GM19463 (cell line): Measurements from ENCODE around the gene RELL1.

Experiments
- ATAC-seq: cut with Tn5 transposase; IDR thresholded peaks from one replicate; pipeline ENCODE4 v1.9.1; 2021; ENCODE audit warnings: mild to moderate bottlenecking, moderate library complexity; ENCODE audit not compliant: unreplicated experiment

Gene RELL1

DNA sequence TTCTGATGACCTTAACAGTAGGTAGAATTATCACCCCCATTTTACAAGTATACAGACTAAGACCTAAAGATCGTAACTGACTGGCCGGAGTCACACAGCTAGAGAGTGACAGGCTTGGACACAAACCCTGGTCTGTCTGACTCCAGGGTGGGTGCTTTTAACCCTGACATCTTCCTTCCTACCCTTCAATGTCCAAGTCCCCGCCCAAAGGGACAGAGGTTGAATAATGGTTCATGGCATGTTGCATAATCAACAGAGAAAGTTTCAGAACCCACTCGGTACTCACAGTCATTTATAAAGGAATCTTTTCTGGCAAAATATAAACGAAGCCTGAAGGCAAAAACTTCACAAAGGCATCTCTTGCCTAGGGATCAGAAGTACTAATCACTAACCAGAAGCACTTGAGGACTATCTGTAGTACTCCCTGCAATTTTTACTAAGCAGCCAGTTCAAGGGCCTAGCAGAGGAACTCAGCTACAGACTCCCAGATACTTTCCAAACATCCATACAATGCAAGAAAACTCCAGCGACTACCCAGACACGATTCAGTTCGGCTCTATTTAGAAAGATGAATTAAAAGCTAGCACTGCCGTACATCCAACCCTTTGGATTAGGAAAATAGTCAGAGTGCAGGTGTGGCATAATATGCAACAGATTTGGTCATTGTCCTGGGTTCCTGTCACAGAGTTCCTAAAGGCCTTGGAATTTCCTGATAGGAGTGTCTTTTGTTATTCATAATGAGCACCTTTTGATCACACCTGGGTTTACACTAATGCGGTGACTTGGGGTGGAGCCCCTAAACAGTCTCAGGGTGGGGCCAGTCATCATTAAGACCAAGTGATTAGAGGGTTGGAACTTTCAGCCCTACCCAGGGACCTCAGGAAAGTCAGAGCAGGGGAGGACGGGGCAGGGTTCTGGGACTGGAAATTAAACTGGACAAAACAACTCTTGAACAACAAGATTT lies 44.0 kb downstream of the RELL1 start:
- ATAC-seq: no peak

DNA sequence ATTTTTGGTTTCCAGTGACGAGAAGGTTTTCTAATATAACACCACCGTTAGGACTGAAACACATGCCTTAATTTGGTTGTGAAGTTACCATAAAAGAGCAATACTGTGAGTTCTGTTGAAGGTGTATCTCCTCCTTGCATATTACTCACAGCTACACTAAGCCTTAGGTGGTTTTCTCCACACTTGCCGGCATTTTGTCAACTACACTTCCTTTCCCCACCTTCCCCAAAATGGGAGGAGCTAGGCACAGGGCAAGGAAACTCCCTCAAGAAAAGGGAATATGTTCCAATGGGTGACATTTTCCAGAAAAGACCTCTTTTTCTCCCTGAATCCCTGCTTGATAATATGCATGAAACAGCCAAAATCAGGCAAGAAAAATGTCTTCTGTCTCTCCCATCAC lies 44.8 kb downstream of the RELL1 start:
- no peak for ATAC-seq

- no peak for ATAC-seq
Observed at GRCh38 chr4:37639551-37640285, 46.5 kb downstream of the RELL1 start.

- ATAC-seq: no peak
Observed at GRCh38 chr4:37635155-37635554, 51.0 kb downstream of the RELL1 start.

DNA sequence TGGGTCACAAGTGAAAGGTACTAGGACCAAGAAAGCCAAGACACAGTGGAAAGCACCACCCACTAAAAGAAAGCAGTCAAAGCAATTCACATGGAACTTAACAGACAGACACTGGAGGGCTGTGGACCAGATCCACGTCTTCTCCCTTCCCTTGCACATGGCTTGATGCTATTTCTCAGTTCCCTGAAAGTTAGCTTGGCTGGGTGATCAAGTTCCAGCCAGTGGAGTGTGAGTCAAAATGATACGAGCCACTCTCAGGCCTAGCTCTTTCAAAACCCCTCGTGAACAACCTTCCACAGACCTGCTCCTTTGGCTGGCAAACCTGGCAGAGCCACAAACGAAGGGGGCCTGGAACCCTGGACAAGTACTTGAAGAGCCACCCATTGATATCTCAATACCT lies 52.0 kb downstream of the RELL1 start:
- no peak for ATAC-seq

DNA sequence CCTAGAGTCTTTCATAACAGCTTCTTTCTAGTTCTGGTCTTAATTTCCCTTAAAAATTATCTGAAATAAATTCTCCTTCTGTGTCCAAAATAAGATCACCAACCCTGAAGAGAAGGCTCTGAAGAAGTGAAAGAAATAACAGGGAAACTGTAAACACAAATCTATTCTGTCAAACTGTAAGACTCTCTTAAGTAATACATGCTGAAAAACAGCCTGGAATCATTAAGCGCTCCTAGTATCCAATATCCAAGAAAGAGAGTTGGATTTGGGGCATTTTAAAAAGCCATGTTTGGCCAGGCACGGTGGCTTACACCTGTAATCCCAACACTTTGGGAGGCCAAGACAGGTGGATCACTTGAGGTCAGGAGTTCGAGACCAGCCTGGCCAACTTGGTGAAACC lies 53.3 kb downstream of the RELL1 start:
- no peak for ATAC-seq

- no peak for ATAC-seq
Observed at GRCh38 chr4:37631551-37631950, 54.6 kb downstream of the RELL1 start.

GRCh38 chr4:37629713-37630112 lies 56.5 kb downstream of the RELL1 start:
- no peak for ATAC-seq

DNA sequence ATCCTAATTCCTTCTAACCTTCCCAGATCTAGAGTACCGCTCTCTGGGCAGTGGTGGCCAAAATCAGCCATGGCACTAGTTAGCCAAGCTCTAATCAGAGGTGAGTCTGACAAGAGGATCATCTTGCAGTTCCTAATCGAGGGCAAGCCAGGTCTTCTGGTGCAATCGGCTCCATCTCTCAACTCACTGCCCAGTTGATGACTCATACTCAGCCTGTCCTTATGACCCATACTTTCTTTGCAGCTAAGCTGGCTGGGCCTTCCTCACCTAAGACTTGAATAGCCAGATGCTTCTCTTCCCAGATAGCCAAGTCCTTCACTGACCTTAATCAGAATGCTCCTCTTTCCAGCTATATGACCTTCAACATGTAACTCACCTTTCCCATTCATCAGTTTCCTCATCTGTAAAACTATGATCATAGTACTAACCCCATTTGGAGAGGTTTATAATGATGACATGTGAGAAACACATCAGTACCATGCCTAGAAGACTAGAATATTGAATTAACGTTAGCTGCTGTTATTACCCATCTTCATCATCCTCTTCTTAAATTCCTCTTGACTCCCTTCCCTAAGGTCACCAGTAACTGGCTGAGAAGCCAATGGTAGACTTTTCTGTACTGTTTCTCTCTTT lies 57.1 kb downstream of the RELL1 start:
- ATAC-seq: no peak

- no peak for ATAC-seq
Observed at GRCh38 chr4:37627263-37627662, 58.9 kb downstream of the RELL1 start.

- ATAC-seq: no peak
Observed at GRCh38 chr4:37625499-37625898, 60.7 kb downstream of the RELL1 start.

DNA sequence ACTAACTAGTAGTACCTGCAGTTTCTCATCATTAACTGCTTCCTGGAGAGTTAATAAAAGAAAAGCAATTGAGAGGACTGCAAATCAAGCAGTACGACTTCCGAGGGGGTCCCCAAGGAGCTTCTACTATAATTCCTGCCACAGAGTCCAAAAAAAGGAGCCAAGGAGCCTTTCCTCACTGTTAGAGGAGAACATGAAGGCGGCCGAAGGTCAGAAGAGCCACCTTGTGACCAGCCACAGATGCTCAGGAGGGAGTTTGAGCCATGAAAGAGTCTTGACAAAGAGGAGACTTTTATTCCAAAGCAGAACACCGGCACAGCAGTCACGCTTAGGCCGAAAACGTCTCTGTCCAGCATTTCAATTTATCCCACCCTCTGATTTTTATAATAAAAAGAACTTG lies 62.2 kb downstream of the RELL1 start:
- ATAC-seq: no peak

- no peak for ATAC-seq
Observed at GRCh38 chr4:37623125-37623524, 63.1 kb downstream of the RELL1 start.

- no peak for ATAC-seq
Observed at GRCh38 chr4:37620176-37620575, 66.0 kb downstream of the RELL1 start.

DNA sequence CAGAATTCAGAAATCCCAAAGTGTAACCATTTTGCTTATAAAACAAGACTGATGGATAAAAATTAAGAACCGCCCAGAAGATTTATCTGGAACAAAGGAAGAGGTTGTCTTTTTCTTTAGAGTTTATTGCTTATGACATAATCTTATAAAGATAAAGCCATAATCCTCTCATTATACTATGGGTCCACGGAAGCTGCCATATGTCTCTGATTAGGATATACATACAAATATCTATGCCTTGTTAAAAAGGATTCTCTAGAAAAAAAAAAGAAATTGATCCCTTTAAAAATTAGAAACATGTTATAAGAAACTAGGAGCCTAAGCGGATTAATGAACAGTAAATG lies 70.5 kb downstream of the RELL1 start:
- no peak for ATAC-seq

GRCh38 chr4:37615059-37615719 lies 71.0 kb downstream of the RELL1 start:
- ATAC-seq: no peak

- no peak for ATAC-seq
Observed at GRCh38 chr4:37612811-37613210, 73.4 kb downstream of the RELL1 start.

- ATAC-seq: no peak
Observed at GRCh38 chr4:37609626-37610025, 76.5 kb downstream of the RELL1 start.

GRCh38 chr4:37607018-37607417 lies 79.2 kb downstream of the RELL1 start:
- ATAC-seq: no peak

DNA sequence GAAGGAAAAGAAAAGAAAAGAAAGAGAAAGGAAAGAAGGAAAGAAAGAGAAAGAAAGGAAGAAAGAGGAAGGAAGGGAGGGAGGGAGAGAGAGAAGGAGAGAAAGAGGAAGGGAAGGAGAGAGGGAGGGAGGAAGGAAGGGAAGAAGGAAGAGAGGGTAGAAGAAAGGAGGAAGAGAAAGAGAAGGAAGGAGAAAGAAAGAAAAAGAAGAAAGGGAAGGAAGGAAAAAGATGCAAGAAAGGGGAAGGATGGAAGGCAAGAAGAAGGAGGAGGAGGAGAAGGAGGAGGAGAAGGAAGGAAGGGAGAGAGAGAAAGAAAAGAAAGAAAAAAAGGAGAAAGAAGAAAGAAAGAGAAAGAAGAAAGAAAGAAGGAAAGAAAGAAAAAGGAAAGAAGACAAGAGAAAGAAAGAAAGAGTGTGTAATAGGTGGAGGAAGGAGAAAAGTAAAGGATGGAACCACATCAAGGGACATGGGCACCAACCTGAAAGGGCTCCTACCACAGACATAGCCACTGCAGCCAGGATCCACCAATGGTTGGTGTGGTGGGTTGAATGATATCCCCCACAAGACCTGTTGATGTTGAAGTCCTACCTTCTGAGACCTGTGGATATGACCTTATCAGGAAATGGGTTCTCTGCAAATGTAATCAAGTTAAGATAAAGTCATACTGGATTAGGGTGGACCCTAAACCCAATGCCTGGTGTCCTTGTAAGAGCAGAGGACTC lies 80.2 kb downstream of the RELL1 start:
- no peak for ATAC-seq

GRCh38 chr4:37604461-37604860 lies 81.7 kb downstream of the RELL1 start:
- ATAC-seq: no peak
